ENCODE data around the gene VAMP2.
A peak's percentile ranks its signal among the peaks of the same experiment; 100 is the strongest.

Gene VAMP2

GRCh38 chr17:8142887-8143580 lies 19.7 kb downstream of the VAMP2 start:
- DNase-seq: peak in 1 of 2 donors; percentile 28

- DNase-seq: peak in 1 of 2 donors; percentile 23
Observed at GRCh38 chr17:8142158-8142886, 20.4 kb downstream of the VAMP2 start.

- DNase-seq: peak in 1 of 2 donors; percentile 22
Observed at GRCh38 chr17:8141741-8142140, 21.0 kb downstream of the VAMP2 start.

GRCh38 chr17:8141045-8141444 lies 21.7 kb downstream of the VAMP2 start:
- DNase-seq: peak in 1 of 2 donors; percentile 20

GRCh38 chr17:8140065-8141029 lies 22.4 kb downstream of the VAMP2 start:
- DNase-seq: peak in 1 of 2 donors; percentile 18

- DNase-seq: peak; percentile 96 to 97
Observed at GRCh38 chr17:8138672-8139371, 23.9 kb downstream of the VAMP2 start.

- no peak for DNase-seq
Observed at GRCh38 chr17:8138374-8138671, 24.4 kb downstream of the VAMP2 start.

GRCh38 chr17:8137645-8138373 lies 24.9 kb downstream of the VAMP2 start:
- DNase-seq: peak in 1 of 2 donors; percentile 13

- no peak for DNase-seq
Observed at GRCh38 chr17:8133941-8134340, 28.8 kb downstream of the VAMP2 start.

GRCh38 chr17:8133399-8133798 lies 29.3 kb downstream of the VAMP2 start:
- DNase-seq: no peak

GRCh38 chr17:8131844-8132441 lies 30.8 kb downstream of the VAMP2 start:
- DNase-seq: no peak

- no peak for DNase-seq
Observed at GRCh38 chr17:8128125-8128784, 34.5 kb downstream of the VAMP2 start.

- peak in 1 of 2 donors; percentile 62 for DNase-seq
Observed at GRCh38 chr17:8126491-8127066, 36.2 kb downstream of the VAMP2 start.

GRCh38 chr17:8125947-8126490 lies 36.7 kb downstream of the VAMP2 start:
- no peak for DNase-seq

GRCh38 chr17:8125154-8125946 lies 37.4 kb downstream of the VAMP2 start:
- DNase-seq: peak; percentile 88 to 93

GRCh38 chr17:8124350-8125153 lies 38.2 kb downstream of the VAMP2 start:
- DNase-seq: peak in 1 of 2 donors; percentile 20

GRCh38 chr17:8123695-8124349 lies 38.9 kb downstream of the VAMP2 start, which contains the start of gene HES7:
Gene HES7 (minus strand): TSS chr17:8124106. CDS start chr17:8124084, 22 bp downstream.
- DNase-seq: peak in 1 of 2 donors; percentile 11
